Right ventricle myocardium superior (tissue), 1 donor: ENCODE data around the gene CCNYL1. TPM values are rescaled to one million over a fixed set of nuclear protein-coding genes. Genes with fewer than 3 reads are reported as not detected.
A peak's percentile ranks its signal among the peaks of the same experiment; 100 is the strongest.
"Not testable (repeated sequence)": the region's sequence is repeated elsewhere in the genome, so short reads cannot be mapped to it uniquely, and the experiment has no call there.

Experiments
- ATAC-seq: fragments of 200-7000 bp; cut with Tn5 transposase; one replicate; pipeline ENCODE4 v1.9.1; 2020; ENCODE audit warnings: mild to moderate bottlenecking; ENCODE audit not compliant: poor library complexity
- DNase-seq: peaks from one replicate; pipeline ENCODE4 v3.0.0-alpha.2; 2020
- intact Hi-C: fragments of 100-400 bp; cut with DNase I; formaldehyde crosslinking; loops from one replicate; pipeline ENCODE4 v1.11.2; 2022
- total RNA-seq: library from RNA; stranded (reverse); fragmentation: NEBNext Ultra II Directional; extraction: Animal tissue kit (Norgen Biotek cat#: 25700); gene quantifications from one replicate; pipeline ENCODE4 v1.2.1, GENCODE V29; 2021
- donor health status: DM: no; HTN: yes; CAD: no; lungs with severe emphysema.

CCNYL1 gene
- total RNA-seq, 1 donor from 2014 or later, result 8.9 TPM

GRCh38 chr2:207694811-207695281, 16.6 kb upstream of the CCNYL1 start:
- ATAC-seq (no peak), DNase-seq (no peak)
- intact Hi-C loops, result no loop called here

GRCh38 chr2:207695293-207695692, 16.1 kb upstream of the CCNYL1 start:
- ATAC-seq, result no peak
- intact Hi-C loops, result no loop called here
- no peak for DNase-seq

- intact Hi-C loops, ATAC-seq, DNase-seq: not testable (repeated sequence)
These were observed 14.5 kb upstream of the CCNYL1 start for GRCh38 chr2:207696911-207697310.

GRCh38 chr2:207697411-207697810, 14.0 kb upstream of the CCNYL1 start:
- DNase-seq (no peak), ATAC-seq (no peak)
- intact Hi-C loops, result no loop called here

- intact Hi-C loops, result no loop called here
- ATAC-seq (no peak), DNase-seq (no peak)
These were observed 13.1 kb upstream of the CCNYL1 start for GRCh38 chr2:207698301-207698700.

GRCh38 chr2:207704078-207704477, 7.4 kb upstream of the CCNYL1 start:
- DNase-seq (no peak), ATAC-seq (no peak)
- intact Hi-C loops, result no loop called here

- intact Hi-C loops, result no loop called here
- DNase-seq (no peak), ATAC-seq (no peak)
These were observed 6.8 kb upstream of the CCNYL1 start for GRCh38 chr2:207704671-207705070.

GRCh38 chr2:207706936-207707860, 4.2 kb upstream of the CCNYL1 start:
- intact Hi-C loops, result no loop called here
- no peak for ATAC-seq
- no peak for DNase-seq

- intact Hi-C loops, result loop anchor here (10.0 kb wide), 1 partner anchor 87 kb away; the partner anchor contains the start of gene METTL21A
- ATAC-seq (peak; percentile 23), DNase-seq (peak; percentile 67)
These were observed 500 bp downstream of the CCNYL1 start for GRCh38 chr2:207711750-207712530.

GRCh38 chr2:207716056-207716455, 4.6 kb downstream of the CCNYL1 start:
- intact Hi-C loops, result loop anchor here (10.0 kb wide), 1 partner anchor 91 kb away; the partner anchor contains the start of gene METTL21A
- no peak for ATAC-seq
- no peak for DNase-seq

- intact Hi-C loops, result loop anchor here (10.0 kb wide), 1 partner anchor 94 kb away; the partner anchor contains the start of gene METTL21A
- DNase-seq, result no peak
- ATAC-seq, result no peak
These were observed 7.1 kb downstream of the CCNYL1 start for GRCh38 chr2:207718521-207718920.

- intact Hi-C loops, result loop anchor here (10.0 kb wide), 1 partner anchor 94 kb away; the partner anchor contains the start of gene METTL21A
- ATAC-seq (no peak), DNase-seq (no peak)
These were observed 7.6 kb downstream of the CCNYL1 start for GRCh38 chr2:207719008-207719407.

GRCh38 chr2:207719655-207720054, 8.2 kb downstream of the CCNYL1 start:
- intact Hi-C loops, result loop anchor here (10.0 kb wide), 1 partner anchor 95 kb away; the partner anchor contains the start of gene METTL21A
- ATAC-seq, DNase-seq: not testable (repeated sequence)

GRCh38 chr2:207720517-207721187, 9.2 kb downstream of the CCNYL1 start:
- ATAC-seq, result no peak
- intact Hi-C loops, result no loop called here
- DNase-seq, result no peak

GRCh38 chr2:207722773-207723424, 11.5 kb downstream of the CCNYL1 start:
- DNase-seq, result no peak
- intact Hi-C loops, result no loop called here
- no peak for ATAC-seq

GRCh38 chr2:207723425-207723787, 12.0 kb downstream of the CCNYL1 start:
- DNase-seq, ATAC-seq, intact Hi-C loops: not testable (repeated sequence)

- no peak for ATAC-seq
- intact Hi-C loops, result no loop called here
- no peak for DNase-seq
These were observed 12.7 kb downstream of the CCNYL1 start for GRCh38 chr2:207724113-207724512.

- intact Hi-C loops, result no loop called here
- DNase-seq, result no peak
- no peak for ATAC-seq
These were observed 14.6 kb downstream of the CCNYL1 start for GRCh38 chr2:207725873-207726578.
